Stimulated activated naive CD4-positive, alpha-beta T cell treated with Interleukin-2 at 50 U/mL for 16 hours (primary cell): ENCODE results near the gene BCAN.
A peak's percentile ranks its signal among the peaks of the same experiment; 100 is the strongest.

Source experiments
- DNase-seq: peaks from one replicate; lab custom pipeline; 2025; lab: John Stamatoyannopoulos, UW

The BCAN gene

DNA sequence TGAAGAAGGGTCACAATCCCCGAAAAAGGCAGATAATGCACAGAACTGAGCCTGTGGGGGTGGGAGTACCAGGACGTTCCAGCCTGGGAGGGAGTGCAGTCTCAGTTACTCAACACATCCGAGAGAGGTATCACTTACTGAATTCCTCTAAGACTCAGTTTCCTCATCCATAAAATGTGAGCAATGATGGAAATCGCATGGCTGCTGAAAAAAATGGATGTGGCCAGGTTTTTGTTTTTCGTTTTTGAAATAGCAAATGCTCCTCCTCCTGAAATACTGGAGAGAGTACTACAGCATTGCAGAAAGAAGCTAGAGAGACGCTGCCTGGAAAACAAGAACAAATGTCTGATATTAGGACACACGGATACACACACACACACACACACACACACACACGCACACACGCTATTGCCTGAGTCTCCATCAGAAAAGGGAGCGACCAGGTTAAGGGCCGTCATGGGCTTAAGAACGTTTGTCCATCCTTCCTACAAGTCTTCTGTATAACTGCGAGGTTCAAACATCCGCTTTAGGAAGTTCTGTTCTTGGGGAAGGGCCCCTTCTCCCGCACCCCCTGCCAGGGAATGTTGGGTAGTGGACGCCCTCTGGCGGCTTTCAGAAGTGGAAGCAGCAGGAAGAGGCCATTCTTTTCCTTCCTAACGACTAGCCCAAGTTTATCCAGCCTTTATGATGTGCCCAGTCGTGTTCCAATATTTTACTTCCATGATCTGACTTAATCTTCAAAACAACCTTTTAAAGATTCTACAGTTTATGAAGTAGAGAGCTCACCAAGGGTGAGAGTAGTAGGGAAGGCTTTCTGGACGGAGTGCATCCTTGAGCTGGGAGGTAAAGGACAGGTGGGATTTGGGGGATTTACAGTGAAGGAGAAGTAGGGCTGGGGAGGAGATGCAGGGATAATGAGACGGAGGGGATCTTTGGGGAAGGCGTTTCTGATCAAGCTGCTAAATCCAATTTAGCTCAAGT lies 36.0 kb downstream of the BCAN start:
- no peak for DNase-seq

DNA sequence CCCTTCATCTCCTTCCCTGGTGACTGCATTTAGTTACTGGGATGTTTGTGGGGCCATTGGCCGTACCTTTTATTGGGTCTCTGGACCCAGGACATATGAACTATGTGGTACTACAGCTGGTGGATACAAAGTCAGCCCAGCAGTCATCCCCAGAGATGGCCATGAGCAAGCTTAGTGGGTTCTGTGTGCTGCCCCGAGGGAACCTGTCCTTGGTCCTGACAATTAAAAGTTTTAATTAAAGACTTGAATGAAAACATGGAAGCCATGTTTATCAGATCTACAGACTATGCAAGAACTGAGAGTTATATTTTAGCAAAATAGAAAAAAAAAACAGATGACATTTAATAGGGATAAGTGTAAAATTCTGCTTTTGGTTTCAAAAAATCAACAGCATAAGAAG lies 38.1 kb downstream of the BCAN start:
- DNase-seq = no peak

- DNase-seq = no peak
Measured at GRCh38 chr1:156681196-156681960, 39.5 kb downstream of the BCAN start.

GRCh38 chr1:156682166-156682890 lies 40.4 kb downstream of the BCAN start:
- no peak for DNase-seq

DNA sequence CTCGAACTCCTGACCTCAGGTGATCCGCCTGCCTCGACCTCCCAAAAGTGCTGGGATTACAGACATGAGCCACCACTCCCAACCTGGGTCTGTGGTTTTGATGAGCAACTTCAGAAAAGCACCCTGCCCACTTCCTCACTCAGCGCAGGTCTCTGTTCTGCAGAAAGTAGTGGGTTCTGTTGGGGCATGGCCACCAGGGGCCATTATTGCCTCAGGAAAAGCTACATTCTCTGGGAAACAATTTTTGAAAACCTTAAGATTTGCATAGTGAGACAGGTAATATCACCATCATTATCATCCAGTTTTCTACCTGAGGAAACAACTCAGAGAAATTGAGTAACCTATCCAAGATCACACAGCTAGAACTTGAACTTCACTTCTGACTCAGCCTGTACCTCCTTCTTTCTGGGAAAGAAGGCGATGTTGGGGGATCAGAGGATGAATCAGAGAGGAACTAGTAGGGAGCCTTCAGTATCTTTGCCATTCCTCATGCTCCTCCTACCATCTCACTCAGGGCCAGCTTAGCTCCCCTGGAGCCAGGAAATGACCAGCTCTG lies 42.4 kb downstream of the BCAN start:
- no peak for DNase-seq

- DNase-seq = peak; percentile 71
Measured at GRCh38 chr1:156689035-156689952, 47.4 kb downstream of the BCAN start.

DNA sequence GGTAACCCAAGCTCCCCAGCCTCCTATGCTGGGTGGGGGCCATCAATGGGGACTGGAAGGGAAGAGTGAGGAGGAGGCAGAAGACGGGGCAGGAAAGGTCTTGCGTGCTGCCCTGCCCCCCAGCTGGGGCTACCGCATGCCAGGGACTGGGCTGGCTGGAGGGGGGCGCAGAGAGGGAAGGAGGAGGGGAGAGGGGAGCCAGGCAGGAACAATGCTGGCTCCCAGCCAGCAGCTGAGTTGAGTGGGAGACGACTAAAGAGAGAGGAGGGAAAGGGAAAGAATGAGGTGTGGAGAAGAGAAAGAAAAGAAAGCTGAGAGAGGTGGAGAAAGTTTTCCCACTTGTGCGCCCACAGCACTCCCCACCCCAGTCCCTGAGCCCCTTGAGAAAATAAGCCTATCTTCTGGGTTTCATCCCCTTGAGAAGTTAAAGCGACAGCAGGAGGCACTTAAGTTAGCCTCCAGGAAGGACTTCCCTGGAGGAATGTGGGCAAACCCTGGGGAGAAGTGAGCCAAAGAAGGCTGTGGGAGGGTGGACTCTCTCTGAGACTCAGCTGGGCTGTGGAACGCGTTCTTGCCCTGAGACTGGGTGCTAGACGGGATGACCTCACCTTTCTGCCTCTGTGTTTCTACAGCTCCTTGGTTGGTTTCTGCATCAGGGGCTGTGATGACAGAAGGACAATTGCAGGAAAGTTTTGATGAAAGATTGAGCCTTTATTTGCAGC lies 48.2 kb downstream of the BCAN start:
- no peak for DNase-seq

- no peak for DNase-seq
Measured at GRCh38 chr1:156690675-156691036, 48.7 kb downstream of the BCAN start.

DNA sequence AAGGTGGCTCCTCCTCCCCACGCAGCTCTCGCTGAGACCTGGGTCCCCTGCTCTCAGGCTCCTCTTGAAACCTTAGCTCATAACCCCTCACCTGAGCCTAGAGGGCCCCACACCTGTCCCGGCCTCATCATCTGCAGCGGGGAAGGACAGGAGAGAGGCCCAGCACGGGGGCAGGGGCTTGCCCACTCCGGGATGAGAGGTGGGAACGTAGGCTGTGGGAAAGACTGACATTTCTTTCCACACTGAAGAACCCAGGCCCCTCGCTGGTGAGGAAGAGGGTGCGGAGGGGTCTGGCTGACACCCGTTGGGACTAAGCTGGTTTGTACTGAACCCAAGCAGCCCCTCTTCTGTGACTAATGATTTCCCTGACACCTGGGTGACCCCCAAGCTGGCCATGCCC lies 49.3 kb downstream of the BCAN start:
- no peak for DNase-seq

GRCh38 chr1:156691665-156692440 lies 49.9 kb downstream of the BCAN start:
- DNase-seq = no peak

DNA sequence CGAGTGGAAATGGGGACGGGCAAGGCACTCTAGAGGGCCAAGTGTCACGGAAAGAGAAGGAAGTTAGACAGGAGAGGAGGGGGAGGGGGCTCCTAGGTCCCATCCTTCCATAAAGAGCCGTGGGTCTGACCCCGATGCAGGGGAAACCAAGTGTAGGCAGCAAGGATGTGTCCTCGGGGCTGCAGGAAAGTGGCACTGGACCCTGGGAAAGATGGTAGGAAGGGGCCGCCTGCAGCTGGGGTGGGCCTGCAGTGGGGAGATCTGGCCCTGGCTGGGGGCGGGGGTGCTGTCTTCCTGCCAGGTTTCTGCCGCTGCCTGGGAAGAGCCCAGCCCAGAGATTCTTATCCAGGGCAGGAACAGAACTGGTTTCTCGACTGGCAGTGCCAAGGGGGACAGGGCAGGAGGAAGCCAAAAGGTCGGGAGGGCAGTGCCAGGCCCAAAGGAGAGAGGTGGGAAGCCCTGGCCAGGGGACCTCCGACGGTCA lies 50.6 kb downstream of the BCAN start:
- no peak for DNase-seq

- DNase-seq = no peak
Measured at GRCh38 chr1:156692925-156693847, 51.3 kb downstream of the BCAN start.

- no peak for DNase-seq
Measured at GRCh38 chr1:156693848-156694689, 52.2 kb downstream of the BCAN start.

GRCh38 chr1:156694690-156694962 lies 52.7 kb downstream of the BCAN start:
- no peak for DNase-seq

GRCh38 chr1:156696755-156697154 lies 54.8 kb downstream of the BCAN start:
- DNase-seq = no peak

GRCh38 chr1:156697481-156697880 lies 55.6 kb downstream of the BCAN start:
- DNase-seq = no peak

GRCh38 chr1:156698995-156699394 lies 57.1 kb downstream of the BCAN start:
- no peak for DNase-seq
